LNCaP clone FGC (cell line): ENCODE data around the gene LRP1-AS.

Experiments used
- DNase-seq: peaks from one replicate; pipeline ENCODE4 v3.0.0-alpha.2; 2011; ENCODE audit warnings: low read depth
- H3K4me3 ChIP-seq: 2 replicates; pipeline ENCODE4 v1.5.1; 2011; ENCODE audit warnings: mild to moderate bottlenecking, low read depth, low read length, control low read depth
- CTCF ChIP-seq: IDR thresholded peaks from 2 replicates; pipeline ENCODE4 v1.5.1; 2012; ENCODE audit warnings: mild to moderate bottlenecking; ENCODE audit not compliant: control insufficient read depth, insufficient read depth; ENCODE audit errors: extremely low read depth

LRP1-AS gene

GRCh38 chr12:57139796-57140649, 7.4 kb downstream of the LRP1-AS start:
- H3K4me3 ChIP-seq, result no peak overlapping the region
- DNase-seq, result no peak
- no peak for TF ChIP-seq CTCF

- no peak for TF ChIP-seq CTCF
- DNase-seq, result no peak
Observed at GRCh38 chr12:57138526-57139272, 8.7 kb downstream of the LRP1-AS start.

GRCh38 chr12:57135527-57136326, 11.7 kb downstream of the LRP1-AS start:
- no peak for DNase-seq
- TF ChIP-seq CTCF, result no peak

More at GRCh38 chr12:57138526-57139272, 8.7 kb downstream of the LRP1-AS start:
- no peak overlapping the region for H3K4me3 ChIP-seq

GRCh38 chr12:57134949-57135348, 12.5 kb downstream of the LRP1-AS start:
- TF ChIP-seq CTCF, result no peak
- no peak overlapping the region for H3K4me3 ChIP-seq
- DNase-seq, result no peak

More at GRCh38 chr12:57135527-57136326, 11.7 kb downstream of the LRP1-AS start:
- H3K4me3 ChIP-seq, result no peak overlapping the region

- TF ChIP-seq CTCF, result no peak
- no peak overlapping the region for H3K4me3 ChIP-seq
- no peak for DNase-seq
Observed at GRCh38 chr12:57133916-57134315, 13.5 kb downstream of the LRP1-AS start.

- H3K4me3 ChIP-seq, result no peak overlapping the region
- no peak for TF ChIP-seq CTCF
- DNase-seq, result no peak
Observed at GRCh38 chr12:57133013-57133569, 14.3 kb downstream of the LRP1-AS start.
